ENCODE measurements around the gene TPPP.
A peak's percentile ranks its signal among the peaks of the same experiment; 100 is the strongest.

TPPP gene

GRCh38 chr5:624951-625230 is 68.3 kb downstream of the TPPP start:
- DNase-seq (ENCODE audit: low read depth), result no peak

- DNase-seq (ENCODE audit: low read depth), result no peak
Measured at GRCh38 chr5:624118-624950, 68.8 kb downstream of the TPPP start.

GRCh38 chr5:623531-623930 is 69.6 kb downstream of the TPPP start:
- DNase-seq (ENCODE audit: low read depth), result no peak

- no peak for DNase-seq (ENCODE audit: low read depth)
Measured at GRCh38 chr5:622946-623522, 70.1 kb downstream of the TPPP start.

GRCh38 chr5:622359-622758 is 70.8 kb downstream of the TPPP start:
- no peak for DNase-seq (ENCODE audit: low read depth)

GRCh38 chr5:621341-621761 is 71.8 kb downstream of the TPPP start:
- DNase-seq (ENCODE audit: low read depth), result no peak

- DNase-seq (ENCODE audit: low read depth), result no peak
Measured at GRCh38 chr5:620586-621180, 72.5 kb downstream of the TPPP start.

GRCh38 chr5:620152-620551 is 73.0 kb downstream of the TPPP start:
- DNase-seq (ENCODE audit: low read depth), result no peak

GRCh38 chr5:619444-619843 is 73.7 kb downstream of the TPPP start:
- no peak for DNase-seq (ENCODE audit: low read depth)

GRCh38 chr5:618450-618849 is 74.7 kb downstream of the TPPP start:
- DNase-seq (ENCODE audit: low read depth), result no peak

- no peak for DNase-seq (ENCODE audit: low read depth)
Measured at GRCh38 chr5:617896-618295, 75.3 kb downstream of the TPPP start.

- DNase-seq (ENCODE audit: low read depth), result no peak
Measured at GRCh38 chr5:616484-617039, 76.6 kb downstream of the TPPP start.

GRCh38 chr5:612498-613424 is 80.4 kb downstream of the TPPP start:
- DNase-seq (ENCODE audit: low read depth), result no peak

- peak; percentile 64 for DNase-seq (ENCODE audit: low read depth)
Measured at GRCh38 chr5:611731-612486, 81.2 kb downstream of the TPPP start, which contains the start of gene CEP72. TSS of gene CEP72 (plus strand) at chr5:612340. CDS start at chr5:612362, 22 bp downstream.

GRCh38 chr5:610744-611730 is 82.1 kb downstream of the TPPP start:
- no peak for DNase-seq (ENCODE audit: low read depth)

- DNase-seq (ENCODE audit: low read depth), result no peak
Measured at GRCh38 chr5:610011-610743, 83.0 kb downstream of the TPPP start.
